Activated CD4-positive, alpha-beta T cell treated with anti-CD3 and anti-CD28 coated beads, Interleukin-2, amount 50 U/mL, for 16 hours (primary cell): Measurements from ENCODE around the gene CIRBP.
"Not testable (repeated sequence)": the region's sequence is repeated elsewhere in the genome, so short reads cannot be mapped to it uniquely, and the experiment has no call there.

ENCODE experiments used
- DNase-seq: peaks from one replicate; pipeline ENCODE4 v3.0.0-alpha.2; 2020

CIRBP gene

GRCh38 chr19:1316466-1316865 lies 47.3 kb downstream of the CIRBP start:
- DNase-seq: no peak

GRCh38 chr19:1317274-1318003 lies 48.3 kb downstream of the CIRBP start:
- no peak for DNase-seq

GRCh38 chr19:1318678-1319471 lies 49.7 kb downstream of the CIRBP start:
- no peak for DNase-seq

- DNase-seq: not testable (repeated sequence)
Measured at GRCh38 chr19:1320282-1320650, 51.1 kb downstream of the CIRBP start.

- DNase-seq: no peak
Measured at GRCh38 chr19:1321539-1321938, 52.4 kb downstream of the CIRBP start.

GRCh38 chr19:1322198-1322981 lies 53.3 kb downstream of the CIRBP start:
- DNase-seq: no peak

- DNase-seq: no peak
Measured at GRCh38 chr19:1324249-1324805, 55.2 kb downstream of the CIRBP start.
